ENCODE measurements around the gene NAGPA.

NAGPA gene

DNA sequence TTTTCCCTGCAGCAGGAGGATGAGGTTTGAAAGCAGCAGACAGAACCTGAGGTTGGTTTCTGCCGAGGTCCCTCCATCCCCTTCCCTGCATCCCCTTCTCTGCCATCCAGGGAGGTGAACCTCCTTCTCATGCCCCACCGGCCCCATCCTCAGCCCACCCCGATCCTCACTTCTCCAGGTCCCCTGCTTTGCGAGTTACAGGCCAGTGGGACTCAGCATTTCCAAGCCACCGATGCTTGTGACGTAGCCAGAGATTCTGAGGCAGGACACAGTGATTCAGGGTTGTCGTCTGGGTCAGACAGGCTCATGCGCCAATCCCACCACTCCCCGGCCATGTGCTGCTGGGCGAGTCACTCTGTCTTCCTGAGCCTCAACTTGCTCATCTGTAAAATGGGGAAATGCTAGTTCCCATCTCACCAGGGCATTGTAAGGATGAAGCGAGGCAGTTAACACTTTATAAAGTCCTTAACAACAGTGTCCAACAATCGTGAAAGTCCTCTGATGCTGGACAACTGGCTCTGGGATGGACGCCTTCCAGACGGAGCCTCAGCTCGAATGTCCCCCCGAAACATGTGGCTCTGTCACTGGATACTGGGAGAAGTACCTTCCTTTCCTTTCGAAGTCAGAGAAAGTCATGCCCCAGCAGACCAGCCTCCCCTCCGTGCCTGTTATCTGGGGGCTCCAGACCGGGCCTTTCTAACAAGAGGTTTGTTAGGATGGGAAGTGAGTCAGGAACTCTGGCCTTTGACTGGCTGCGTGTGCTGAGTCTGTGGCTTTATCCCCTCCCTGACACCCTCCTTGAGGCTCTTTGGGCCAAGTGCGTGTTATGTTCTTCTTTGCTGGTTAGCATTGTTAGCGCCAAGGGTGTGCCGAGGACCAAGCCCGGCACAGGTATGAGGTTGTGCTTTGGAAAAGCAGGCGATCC, 53.7 kb downstream of the NAGPA start:
- Histone ChIP-seq H3K4me2 (ENCODE audit: low read length) (no peak overlapping the region), H3K9me3 (replicated peaks; ENCODE audit: low read length) (no peaks in the 10 kb centered on the region), H3K4me1 (ENCODE audit: control insufficient read depth, insufficient read depth, low read length) (no peaks in the 10 kb centered on the region), H3K36me3 (ENCODE audit: insufficient read depth, low read length) (no peaks in the 10 kb centered on the region), H3K4me3 (ENCODE audit: low read length) (no peak overlapping the region), H3K9ac (ENCODE audit: low read depth, low read length) (no peak overlapping the region), H3K27me3 (ENCODE audit: control insufficient read depth, insufficient read depth, low read length) (peaks cover 39% of the 10 kb centered on the region)

DNA sequence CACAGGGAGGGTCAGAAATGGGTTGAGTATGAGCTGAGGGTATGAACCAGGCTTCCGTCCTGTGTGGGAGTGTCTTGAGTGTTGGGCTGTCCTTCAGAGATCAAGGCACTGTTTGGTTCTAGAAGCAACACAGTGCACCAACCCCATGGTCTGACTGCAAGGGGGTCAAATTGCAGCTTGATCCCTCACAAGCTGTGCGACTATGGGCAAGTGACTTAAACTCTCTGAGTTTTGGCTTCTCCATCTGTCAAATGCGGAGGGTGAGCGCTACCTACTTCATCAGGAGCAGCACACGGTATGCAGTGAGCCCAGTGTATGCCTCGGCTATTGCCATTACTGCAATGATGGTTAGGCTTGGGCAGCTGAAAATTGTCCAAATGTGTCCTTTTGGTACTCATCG, 54.6 kb downstream of the NAGPA start:
- no peak overlapping the region for H3K4me2 ChIP-seq (ENCODE audit: low read length)
- H3K27me3 ChIP-seq (ENCODE audit: control insufficient read depth, insufficient read depth, low read length) = peaks cover 39% of the 10 kb centered on the region
- no peaks in the 10 kb centered on the region for H3K9me3 ChIP-seq (replicated peaks; ENCODE audit: low read length)
- no peak overlapping the region for H3K4me3 ChIP-seq (ENCODE audit: low read length)
- no peak overlapping the region for H3K9ac ChIP-seq (ENCODE audit: low read depth, low read length)
- no peaks in the 10 kb centered on the region for H3K36me3 ChIP-seq (ENCODE audit: insufficient read depth, low read length)
- no peaks in the 10 kb centered on the region for H3K4me1 ChIP-seq (ENCODE audit: control insufficient read depth, insufficient read depth, low read length)

DNA sequence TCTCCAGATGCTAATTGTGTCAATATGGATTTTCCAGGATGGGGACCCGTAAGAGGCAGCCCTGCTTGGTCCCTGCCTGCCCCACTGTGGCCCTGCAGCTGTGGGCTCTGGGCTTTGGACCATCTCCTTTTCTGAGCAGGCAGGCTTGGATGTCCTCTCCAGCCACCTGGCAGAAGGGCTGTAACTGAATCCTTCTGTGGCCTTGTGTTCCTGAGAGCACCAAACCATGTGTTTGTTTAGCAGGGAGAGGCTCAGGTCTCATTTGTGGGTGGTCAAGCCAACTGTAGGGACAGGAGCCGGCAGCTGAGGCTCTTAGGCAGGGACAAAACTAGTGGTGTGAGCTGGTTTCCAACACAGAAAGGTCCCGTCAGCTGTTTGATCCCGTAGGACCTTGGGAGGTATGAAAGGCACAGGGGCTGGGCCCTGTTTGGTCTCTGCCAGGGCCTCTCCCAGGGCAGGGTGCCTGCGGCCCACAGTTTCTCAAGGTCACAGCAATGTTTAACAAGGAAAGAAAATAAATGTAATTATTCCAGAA, 57.1 kb downstream of the NAGPA start:
- Histone ChIP-seq H3K9ac (ENCODE audit: low read depth, low read length) (no peak overlapping the region), H3K4me3 (ENCODE audit: low read length) (no peak overlapping the region), H3K36me3 (ENCODE audit: insufficient read depth, low read length) (no peaks in the 10 kb centered on the region), H3K27me3 (ENCODE audit: control insufficient read depth, insufficient read depth, low read length) (peaks cover 30% of the 10 kb centered on the region), H3K4me1 (ENCODE audit: control insufficient read depth, insufficient read depth, low read length) (no peaks in the 10 kb centered on the region), H3K4me2 (ENCODE audit: low read length) (no peak overlapping the region), H3K9me3 (replicated peaks; ENCODE audit: low read length) (no peaks in the 10 kb centered on the region)

DNA sequence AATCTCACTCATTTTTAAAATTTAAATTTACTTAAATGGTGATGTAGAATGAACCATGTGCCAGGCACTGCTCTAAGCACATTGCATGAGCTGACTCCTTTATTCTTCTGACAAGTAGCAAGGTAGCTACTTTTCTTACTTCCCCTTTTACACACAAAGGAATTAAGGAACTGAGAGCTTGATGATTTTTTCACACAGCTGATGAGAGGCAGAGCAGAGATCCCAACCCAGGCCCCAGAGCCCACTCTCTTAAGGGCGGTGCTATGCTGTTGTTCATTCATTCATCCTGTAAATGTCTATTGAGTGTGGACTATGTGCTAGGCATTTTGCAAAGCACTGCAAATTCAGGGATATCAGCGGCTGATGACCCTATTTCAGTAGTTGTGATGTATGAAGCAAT, 57.7 kb downstream of the NAGPA start:
- peaks cover 25% of the 10 kb centered on the region for H3K27me3 ChIP-seq (ENCODE audit: control insufficient read depth, insufficient read depth, low read length)
- no peak overlapping the region for H3K4me3 ChIP-seq (ENCODE audit: low read length)
- H3K9me3 ChIP-seq (replicated peaks; ENCODE audit: low read length) = no peaks in the 10 kb centered on the region
- no peaks in the 10 kb centered on the region for H3K4me1 ChIP-seq (ENCODE audit: control insufficient read depth, insufficient read depth, low read length)
- no peak overlapping the region for H3K9ac ChIP-seq (ENCODE audit: low read depth, low read length)
- H3K4me2 ChIP-seq (ENCODE audit: low read length) = no peak overlapping the region
- H3K36me3 ChIP-seq (ENCODE audit: insufficient read depth, low read length) = no peaks in the 10 kb centered on the region
